NT2/D1 (cell line): ENCODE data around the gene HSFX1.
"Not testable (repeated sequence)": the region's sequence is repeated elsewhere in the genome, so short reads cannot be mapped to it uniquely, and the experiment has no call there.

Experiments used
- SUZ12 ChIP-seq: IDR thresholded peaks from 2 replicates; pipeline ENCODE4 v1.6.1; 2011; ENCODE audit not compliant: insufficient read length, insufficient read depth; ENCODE audit errors: extremely low read depth
- YY1 ChIP-seq: IDR thresholded peaks from 2 replicates; pipeline ENCODE4 v1.6.1; 2011; ENCODE audit not compliant: insufficient read length, insufficient read depth
- ZNF274 ChIP-seq: IDR thresholded peaks from 2 replicates; pipeline ENCODE4 v1.6.1; 2011; ENCODE audit warnings: mild to moderate bottlenecking, low read depth, low read length

DNA sequence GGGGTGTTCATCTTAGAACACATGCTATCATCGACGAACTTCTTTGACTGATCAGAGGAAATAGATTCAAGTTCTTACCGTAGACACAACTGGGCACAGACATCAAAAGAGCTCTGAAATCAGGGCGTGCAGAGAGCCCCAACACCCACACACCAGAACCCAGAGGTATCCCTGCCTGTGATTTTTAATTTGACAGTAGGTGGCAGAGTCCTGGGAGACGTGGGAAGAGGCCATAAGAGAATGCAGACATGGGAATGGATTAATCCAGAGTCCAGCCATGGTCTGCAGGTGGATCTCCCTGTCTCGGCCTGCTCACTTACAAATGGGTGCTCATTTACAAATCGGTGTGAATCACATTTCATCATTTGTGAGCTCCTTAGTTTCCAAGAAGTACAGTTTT is 4.1 kb downstream of the HSFX1 start:
- TF ChIP-seq SUZ12, YY1, ZNF274: not testable (repeated sequence)
